Measurements from ENCODE around the gene DNAAF8. TPM values are rescaled to one million over a fixed set of nuclear protein-coding genes. Genes with fewer than 3 reads are reported as not detected.

Gene DNAAF8
- polyA plus RNA-seq, 4 donors, result 0.67 to 0.84 TPM; not detected in 2

DNA sequence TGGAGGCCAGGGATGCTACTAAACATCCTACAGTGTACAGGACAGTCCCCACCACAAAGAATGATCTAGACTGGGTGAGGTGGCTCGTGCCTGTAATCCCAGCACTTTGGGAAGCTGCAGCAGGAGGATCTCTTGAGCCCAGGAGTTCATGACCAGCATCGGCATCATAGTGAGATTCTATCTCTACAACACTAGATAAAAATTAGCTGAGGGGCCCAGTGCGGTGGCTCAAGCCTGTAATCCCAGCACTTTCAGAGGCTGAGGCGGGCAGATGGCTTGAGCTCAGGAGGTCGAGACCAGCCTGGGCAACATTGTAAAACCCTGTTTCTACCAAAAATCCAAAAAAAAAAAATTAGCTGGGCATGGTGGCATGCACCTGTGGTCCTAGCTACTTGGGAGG is 38.0 kb downstream of the DNAAF8 start:
- H3K4me1 ChIP-seq (ENCODE audit: control insufficient read depth in 3 of 3, insufficient read depth in 2 of 3, low read depth in 1 of 3, low read length in 2 of 3), result peaks cover 0 to 10% (median 7%) of the 10 kb centered on the region in 3 donors
- H3K9me3 ChIP-seq (ENCODE audit: control insufficient read depth in 2 of 2, insufficient read depth in 1 of 2, low read depth in 1 of 2, low read length in 1 of 2), result no peaks in the 10 kb centered on the region
- H3K36me3 ChIP-seq (ENCODE audit: control insufficient read depth in 3 of 3, insufficient read depth in 2 of 3, low read depth in 1 of 3, low read length in 3 of 3), result no peaks in the 10 kb centered on the region
- DNase-seq (no peak), FAIRE-seq (no peak)
- no peaks in the 10 kb centered on the region for H3K27me3 ChIP-seq (ENCODE audit: control insufficient read depth in 3 of 3, insufficient read depth in 3 of 3, low read length in 3 of 3)
- H3K4me3 ChIP-seq (ENCODE audit: low read depth in 1 of 3, low read length in 3 of 3), result no peak overlapping the region
- H3K27ac ChIP-seq (ENCODE audit: low read depth in 1 of 3, low read length in 2 of 3), result no peak overlapping the region
- 78 to 89% (median 79%) methylated on average over 5 of the region's 5 CpGs for WGBS, 3 donors

DNA sequence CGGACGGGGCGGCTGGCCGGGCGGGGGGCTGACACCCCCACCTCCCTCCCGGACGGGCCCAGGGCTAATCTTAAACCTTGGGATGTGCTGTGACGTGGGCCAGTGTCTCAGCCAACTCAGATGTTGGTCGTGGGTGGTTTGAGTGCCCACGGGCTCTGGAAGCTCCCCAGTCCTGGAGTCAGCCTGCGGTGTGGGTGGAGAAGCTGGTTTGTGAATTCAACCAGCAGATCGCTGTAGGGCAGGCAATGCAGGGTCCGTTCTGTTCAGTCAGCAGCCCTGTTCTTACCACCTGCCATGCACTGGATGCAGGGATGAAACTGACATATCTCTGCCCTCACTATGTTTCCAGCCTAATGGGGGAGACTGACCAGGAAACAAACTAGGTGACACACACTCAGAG is 40.7 kb downstream of the DNAAF8 start:
- H3K27ac ChIP-seq (ENCODE audit: low read depth in 1 of 3, low read length in 2 of 3), result no peak overlapping the region
- H3K9me3 ChIP-seq (ENCODE audit: control insufficient read depth in 2 of 2, insufficient read depth in 1 of 2, low read depth in 1 of 2, low read length in 1 of 2), result no peaks in the 10 kb centered on the region
- FAIRE-seq (no peak), DNase-seq (no peak)
- 85 to 91% (median 91%) methylated on average over 8 to 13 of the region's 13 CpGs for WGBS, 3 donors
- H3K36me3 ChIP-seq (ENCODE audit: control insufficient read depth in 3 of 3, insufficient read depth in 2 of 3, low read depth in 1 of 3, low read length in 3 of 3), result no peaks in the 10 kb centered on the region
- no peaks in the 10 kb centered on the region for H3K27me3 ChIP-seq (ENCODE audit: control insufficient read depth in 3 of 3, insufficient read depth in 3 of 3, low read length in 3 of 3)
- H3K4me1 ChIP-seq (ENCODE audit: control insufficient read depth in 3 of 3, insufficient read depth in 2 of 3, low read depth in 1 of 3, low read length in 2 of 3), result no peaks in the 10 kb centered on the region
- no peak overlapping the region for H3K4me3 ChIP-seq (ENCODE audit: low read depth in 1 of 3, low read length in 3 of 3)

DNA sequence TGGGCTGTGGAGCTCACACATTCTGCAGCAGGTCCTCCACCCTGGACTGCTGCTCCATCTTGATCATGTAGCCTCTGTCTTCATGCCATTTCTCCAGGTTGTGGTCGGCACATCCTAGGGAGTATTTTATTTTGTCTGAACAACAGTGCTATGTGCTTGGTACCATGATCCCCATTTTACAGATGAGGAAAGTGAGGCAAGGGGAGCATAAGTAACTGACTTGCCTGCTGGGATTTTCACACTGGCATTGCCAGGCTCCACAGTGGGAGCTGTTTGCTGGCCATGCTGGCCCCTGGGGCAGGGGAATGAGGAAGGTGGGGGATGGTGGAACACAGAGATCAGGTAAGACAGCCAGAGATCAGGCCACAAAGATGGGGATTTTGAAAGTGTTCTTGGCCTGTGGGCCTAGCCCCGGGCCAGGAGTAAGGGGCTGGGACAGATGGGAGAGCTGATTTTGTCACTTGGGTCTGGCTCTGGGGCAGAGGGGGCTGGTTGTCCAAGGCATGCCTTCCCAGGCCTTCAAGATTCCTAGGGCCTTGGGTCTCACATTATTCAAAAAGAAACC is 41.9 kb downstream of the DNAAF8 start:
- no peaks in the 10 kb centered on the region for H3K36me3 ChIP-seq (ENCODE audit: control insufficient read depth in 3 of 3, insufficient read depth in 2 of 3, low read depth in 1 of 3, low read length in 3 of 3)
- H3K9me3 ChIP-seq (ENCODE audit: control insufficient read depth in 2 of 2, insufficient read depth in 1 of 2, low read depth in 1 of 2, low read length in 1 of 2), result no peaks in the 10 kb centered on the region
- DNase-seq (no peak), FAIRE-seq (no peak)
- 80 to 97% (median 91%) methylated on average over 2 of the region's 2 CpGs for WGBS, 3 donors
- H3K4me3 ChIP-seq (ENCODE audit: low read depth in 1 of 3, low read length in 3 of 3), result no peak overlapping the region
- no peaks in the 10 kb centered on the region for H3K27me3 ChIP-seq (ENCODE audit: control insufficient read depth in 3 of 3, insufficient read depth in 3 of 3, low read length in 3 of 3)
- H3K27ac ChIP-seq (ENCODE audit: low read depth in 1 of 3, low read length in 2 of 3), result no peak overlapping the region
- H3K4me1 ChIP-seq (ENCODE audit: control insufficient read depth in 3 of 3, insufficient read depth in 2 of 3, low read depth in 1 of 3, low read length in 2 of 3), result no peaks in the 10 kb centered on the region

DNA sequence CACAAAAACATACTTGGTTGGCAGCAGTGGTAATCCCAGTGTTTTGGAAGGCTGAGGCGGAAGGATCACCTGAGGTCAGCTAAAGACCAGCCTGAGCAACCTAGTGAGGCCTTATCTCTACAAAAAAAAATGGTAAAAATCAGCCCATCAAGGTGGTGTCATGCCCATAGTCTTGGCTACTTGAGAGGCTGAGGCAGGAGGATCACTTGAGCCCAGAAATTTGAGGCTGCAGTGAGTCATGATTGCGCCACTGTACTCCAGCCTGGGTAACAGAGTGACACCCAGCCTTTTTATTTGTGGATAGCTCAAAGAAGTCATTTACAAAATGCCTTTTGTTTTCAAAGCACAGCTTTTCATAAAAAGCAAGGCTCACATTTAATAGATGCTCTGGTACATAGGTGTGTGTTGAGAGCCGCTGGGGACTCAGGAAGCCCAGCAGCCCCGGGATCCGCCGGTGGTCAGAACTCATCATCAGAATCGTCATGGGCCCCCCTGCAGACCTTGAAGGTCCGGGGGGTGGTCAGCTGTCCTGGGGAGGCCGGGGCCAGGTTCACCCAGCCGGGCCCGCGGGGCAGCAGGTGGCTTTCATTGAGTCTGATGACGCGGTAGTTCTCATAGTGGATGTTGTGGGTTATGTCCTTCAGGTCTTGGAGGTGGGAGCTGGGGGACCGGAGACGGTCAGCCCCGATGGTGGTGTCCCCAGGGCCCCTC is 43.2 kb downstream of the DNAAF8 start:
- no peaks in the 10 kb centered on the region for H3K9me3 ChIP-seq (ENCODE audit: control insufficient read depth in 2 of 2, insufficient read depth in 1 of 2, low read depth in 1 of 2, low read length in 1 of 2)
- no peaks in the 10 kb centered on the region for H3K4me1 ChIP-seq (ENCODE audit: control insufficient read depth in 3 of 3, insufficient read depth in 2 of 3, low read depth in 1 of 3, low read length in 2 of 3)
- no peak overlapping the region for H3K4me3 ChIP-seq (ENCODE audit: low read depth in 1 of 3, low read length in 3 of 3)
- FAIRE-seq, result no peak
- no peak overlapping the region for H3K27ac ChIP-seq (ENCODE audit: low read depth in 1 of 3, low read length in 2 of 3)
- 82 to 85% (median 84%) methylated on average over 17 of the region's 17 CpGs for WGBS, 3 donors
- DNase-seq, result no peak
- H3K27me3 ChIP-seq (ENCODE audit: control insufficient read depth in 3 of 3, insufficient read depth in 3 of 3, low read length in 3 of 3), result no peaks in the 10 kb centered on the region
- H3K36me3 ChIP-seq (ENCODE audit: control insufficient read depth in 3 of 3, insufficient read depth in 2 of 3, low read depth in 1 of 3, low read length in 3 of 3), result no peaks in the 10 kb centered on the region

DNA sequence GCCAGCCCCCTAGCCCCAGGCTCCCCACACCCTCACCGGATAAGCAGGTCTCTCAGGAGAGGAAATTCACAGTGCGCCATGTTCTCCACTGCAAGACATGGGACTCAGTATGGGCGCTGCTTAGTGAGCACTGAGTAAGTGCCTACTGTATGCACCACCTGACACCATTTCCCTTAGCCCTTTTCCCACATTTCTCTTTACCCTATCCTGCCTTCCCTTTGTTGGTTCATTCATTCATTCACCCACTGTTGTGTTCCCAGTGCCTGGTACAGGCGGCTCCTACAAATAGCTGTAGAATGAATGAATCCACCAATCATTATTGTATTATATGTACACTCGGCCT is 43.7 kb downstream of the DNAAF8 start:
- DNase-seq, result no peak
- Histone ChIP-seq H3K4me1 (ENCODE audit: control insufficient read depth in 3 of 3, insufficient read depth in 2 of 3, low read depth in 1 of 3, low read length in 2 of 3) (no peaks in the 10 kb centered on the region), H3K27ac (ENCODE audit: low read depth in 1 of 3, low read length in 2 of 3) (no peak overlapping the region), H3K36me3 (ENCODE audit: control insufficient read depth in 3 of 3, insufficient read depth in 2 of 3, low read depth in 1 of 3, low read length in 3 of 3) (no peaks in the 10 kb centered on the region), H3K9me3 (ENCODE audit: control insufficient read depth in 2 of 2, insufficient read depth in 1 of 2, low read depth in 1 of 2, low read length in 1 of 2) (no peaks in the 10 kb centered on the region), H3K27me3 (ENCODE audit: control insufficient read depth in 3 of 3, insufficient read depth in 3 of 3, low read length in 3 of 3) (no peaks in the 10 kb centered on the region), H3K4me3 (ENCODE audit: low read depth in 1 of 3, low read length in 3 of 3) (no peak overlapping the region)
- WGBS, 3 donors, result 93 to 96% (median 94%) methylated on average over 5 of the region's 5 CpGs
- FAIRE-seq, result no peak

DNA sequence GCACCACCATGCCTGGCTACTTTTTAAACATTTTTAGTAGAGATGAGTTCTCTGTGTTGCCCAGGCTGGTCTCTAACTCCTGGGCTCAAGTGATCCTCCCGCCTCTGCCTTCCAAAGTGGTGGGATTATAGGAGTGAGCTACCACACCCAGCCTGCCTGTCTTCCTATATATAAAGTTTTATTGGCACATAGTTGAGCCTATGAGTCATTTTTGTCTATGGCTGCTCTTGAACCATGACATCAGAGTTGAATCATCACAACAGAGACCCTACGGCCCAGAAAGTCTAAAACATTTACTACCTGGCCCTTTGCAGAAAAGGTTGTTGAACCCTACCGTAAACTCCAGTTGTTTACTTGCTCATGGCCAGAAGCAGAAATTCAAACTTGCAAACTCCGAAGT is 45.9 kb downstream of the DNAAF8 start:
- Histone ChIP-seq H3K27me3 (ENCODE audit: control insufficient read depth in 3 of 3, insufficient read depth in 3 of 3, low read length in 3 of 3) (no peaks in the 10 kb centered on the region), H3K27ac (ENCODE audit: low read depth in 1 of 3, low read length in 2 of 3) (no peak overlapping the region), H3K9me3 (ENCODE audit: control insufficient read depth in 2 of 2, insufficient read depth in 1 of 2, low read depth in 1 of 2, low read length in 1 of 2) (no peaks in the 10 kb centered on the region), H3K4me1 (ENCODE audit: control insufficient read depth in 3 of 3, insufficient read depth in 2 of 3, low read depth in 1 of 3, low read length in 2 of 3) (no peaks in the 10 kb centered on the region), H3K36me3 (ENCODE audit: control insufficient read depth in 3 of 3, insufficient read depth in 2 of 3, low read depth in 1 of 3, low read length in 3 of 3) (no peaks in the 10 kb centered on the region), H3K4me3 (ENCODE audit: low read depth in 1 of 3, low read length in 3 of 3) (no peak overlapping the region)
- DNase-seq, result no peak
- WGBS, 3 donors, result 69 to 84% (median 77%) methylated on average over 4 of the region's 4 CpGs
- FAIRE-seq, result no peak

DNA sequence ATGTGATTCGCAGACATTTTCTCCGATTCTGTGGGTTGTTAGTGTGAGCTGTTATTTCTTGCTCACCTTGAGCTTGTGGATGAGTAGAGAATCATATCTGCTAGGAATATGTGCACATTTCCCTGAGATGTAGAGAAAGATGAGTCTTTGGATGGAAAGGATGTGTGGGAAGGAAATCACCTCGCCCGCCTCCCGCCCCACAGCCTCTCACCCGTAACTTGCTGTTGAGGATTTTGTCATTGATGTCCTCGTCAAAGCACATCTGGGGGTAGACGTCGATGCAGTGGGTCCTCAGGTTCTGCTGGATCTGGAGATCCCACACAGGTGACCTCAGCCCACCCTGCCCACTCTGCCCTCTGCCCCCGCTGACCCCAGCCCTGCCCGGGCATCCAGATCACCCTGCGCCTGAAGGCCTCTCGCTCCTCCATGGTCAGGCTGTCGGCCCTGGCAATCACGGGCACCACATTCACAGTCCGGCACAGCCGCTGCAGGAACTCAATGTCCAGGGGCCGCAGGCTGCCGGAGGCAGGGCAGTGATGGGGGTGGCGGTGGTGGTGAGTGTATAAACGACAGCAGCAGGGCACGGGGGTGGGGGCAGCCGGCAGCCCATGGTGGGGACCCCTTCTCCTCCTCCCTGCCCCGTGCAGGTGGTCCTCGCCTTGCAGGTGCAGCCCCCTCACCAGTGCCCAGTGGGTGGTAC is 49.1 kb downstream of the DNAAF8 start:
- no peak overlapping the region for H3K4me3 ChIP-seq (ENCODE audit: low read depth in 1 of 3, low read length in 3 of 3)
- no peak for DNase-seq
- WGBS, 3 donors, result 90 to 91% (median 91%) methylated on average over 23 to 25 of the region's 25 CpGs
- H3K36me3 ChIP-seq (ENCODE audit: control insufficient read depth in 3 of 3, insufficient read depth in 2 of 3, low read depth in 1 of 3, low read length in 3 of 3), result no peaks in the 10 kb centered on the region
- H3K27me3 ChIP-seq (ENCODE audit: control insufficient read depth in 3 of 3, insufficient read depth in 3 of 3, low read length in 3 of 3), result no peaks in the 10 kb centered on the region
- peaks cover 0 to 11% (median 0%) of the 10 kb centered on the region in 3 donors for H3K4me1 ChIP-seq (ENCODE audit: control insufficient read depth in 3 of 3, insufficient read depth in 2 of 3, low read depth in 1 of 3, low read length in 2 of 3)
- no peaks in the 10 kb centered on the region for H3K9me3 ChIP-seq (ENCODE audit: control insufficient read depth in 2 of 2, insufficient read depth in 1 of 2, low read depth in 1 of 2, low read length in 1 of 2)
- no peak overlapping the region for H3K27ac ChIP-seq (ENCODE audit: low read depth in 1 of 3, low read length in 2 of 3)
- no peak for FAIRE-seq

DNA sequence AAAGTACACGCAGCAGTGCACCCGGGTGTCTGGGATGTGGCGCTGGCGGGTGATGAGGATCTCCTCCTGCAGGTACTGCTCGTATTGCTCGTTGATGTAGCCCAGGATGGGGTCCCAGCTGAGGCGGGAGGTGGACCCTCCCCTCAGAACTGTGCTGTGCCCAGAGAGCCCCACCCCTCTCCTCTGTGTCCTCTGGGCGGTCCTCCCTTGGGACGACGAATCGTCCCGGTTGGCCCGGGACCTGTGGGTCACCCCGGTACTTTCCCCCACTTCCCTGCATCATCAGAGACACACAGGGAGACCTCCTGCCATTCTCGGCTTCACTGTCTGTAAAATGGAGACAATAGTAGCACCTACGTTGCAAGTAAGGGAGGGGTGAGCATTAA is 49.6 kb downstream of the DNAAF8 start:
- DNase-seq, result no peak
- Histone ChIP-seq H3K36me3 (ENCODE audit: control insufficient read depth in 3 of 3, insufficient read depth in 2 of 3, low read depth in 1 of 3, low read length in 3 of 3) (no peaks in the 10 kb centered on the region), H3K4me3 (ENCODE audit: low read depth in 1 of 3, low read length in 3 of 3) (no peak overlapping the region), H3K4me1 (ENCODE audit: control insufficient read depth in 3 of 3, insufficient read depth in 2 of 3, low read depth in 1 of 3, low read length in 2 of 3) (peaks cover 0 to 13% (median 0%) of the 10 kb centered on the region in 3 donors), H3K9me3 (ENCODE audit: control insufficient read depth in 2 of 2, insufficient read depth in 1 of 2, low read depth in 1 of 2, low read length in 1 of 2) (no peaks in the 10 kb centered on the region), H3K27ac (ENCODE audit: low read depth in 1 of 3, low read length in 2 of 3) (no peak overlapping the region), H3K27me3 (ENCODE audit: control insufficient read depth in 3 of 3, insufficient read depth in 3 of 3, low read length in 3 of 3) (no peaks in the 10 kb centered on the region)
- 78 to 81% (median 81%) methylated on average over 12 to 16 of the region's 16 CpGs for WGBS, 3 donors
- FAIRE-seq, result no peak

Data from small intestine (tissue), 7 donors.